PC-3 (cell line): ENCODE data around the gene MAGI1. TPM values are rescaled to one million over a fixed set of nuclear protein-coding genes. Genes with fewer than 3 reads are reported as not detected.

Source experiments
- ATAC-seq: fragments of 200-7000 bp; cut with Tn5 transposase; 2 replicates; pipeline ENCODE4 v1.9.1; 2020; ENCODE audit warnings: mild to moderate bottlenecking, moderate library complexity
- BruUV-seq: library from RNA; stranded (reverse); fragments of 400-500 nt; replicated peaks from 2 replicates; lab custom pipeline; 2021; lab: Mats Ljungman, UMichigan
- CTCF ChIA-PET: fragments of 300-600 bp; sonication (Branson Sonifier 250); formaldehyde crosslinking; loops from one replicate; lab custom pipeline; 2022; ENCODE audit warnings: antibody characterized with exemption; lab: Charles Lee
- POLR2A ChIA-PET: fragments of 300-600 bp; sonication (Branson Sonifier 250); formaldehyde crosslinking; loops from one replicate; lab custom pipeline; 2022; ENCODE audit warnings: antibody characterized with exemption; ENCODE audit not compliant: unreplicated experiment; lab: Charles Lee
- DNase-seq: peaks from one replicate; pipeline ENCODE4 v3.0.0-alpha.2; 2015
- H2AFZ ChIP-seq: fragments of 300-600 bp; sonication (generic); 2 replicates; pipeline ENCODE4 v1.6.0; 2016; ENCODE audit warnings: antibody characterized with exemption, low read length
- H3F3A ChIP-seq: fragments of 300-600 bp; sonication (generic); one replicate; pipeline ENCODE4 v1.6.0; 2017; ENCODE audit warnings: antibody characterized with exemption, low read length, control low read depth, mild to moderate bottlenecking; ENCODE audit not compliant: unreplicated experiment
- H3K27ac ChIP-seq: fragments of 300-600 bp; sonication (generic); 2 replicates; pipeline ENCODE4 v1.5.1; 2016; ENCODE audit warnings: mild to moderate bottlenecking, low read length
- H3K27me3 ChIP-seq: fragments of 300-600 bp; sonication (generic); 2 replicates; pipeline ENCODE4 v1.6.1; 2016; ENCODE audit warnings: low read length, mixed read lengths
- H3K36me3 ChIP-seq: fragments of 300-600 bp; sonication (generic); 2 replicates; pipeline ENCODE4 v1.6.1; 2016; ENCODE audit warnings: low read depth, mixed run types, low read length, mixed read lengths
- H3K4me1 ChIP-seq: fragments of 300-600 bp; sonication (generic); 2 replicates; pipeline ENCODE4 v1.5.1; 2016; ENCODE audit warnings: low read length; ENCODE audit not compliant: insufficient read depth
- H3K4me2 ChIP-seq: fragments of 300-600 bp; sonication (generic); 2 replicates; pipeline ENCODE4 v1.6.0; 2016; ENCODE audit warnings: low read length
- H3K4me3 ChIP-seq: fragments of 300-600 bp; sonication (generic); 2 replicates; pipeline ENCODE4 v1.5.1; 2016; ENCODE audit warnings: mild to moderate bottlenecking, low read length, mixed read lengths
- H3K79me2 ChIP-seq: fragments of 300-600 bp; sonication (generic); 2 replicates; pipeline ENCODE4 v1.6.1; 2017; ENCODE audit warnings: low read length, mixed read lengths
- H3K9ac ChIP-seq: fragments of 300-600 bp; sonication (generic); 2 replicates; pipeline ENCODE4 v1.6.0; 2016; ENCODE audit warnings: mild to moderate bottlenecking, low read length
- H3K9me2 ChIP-seq: fragments of 300-600 bp; sonication (generic); replicated peaks from 2 replicates; pipeline ENCODE4 v1.6.1; 2016; ENCODE audit warnings: mixed run types, low read length, mixed read lengths
- H3K9me3 ChIP-seq: fragments of 300-600 bp; sonication (generic); 2 replicates; pipeline ENCODE4 v1.6.1; 2016; ENCODE audit warnings: low read length, mixed read lengths
- H4K20me1 ChIP-seq: fragments of 300-600 bp; sonication (generic); 2 replicates; pipeline ENCODE4 v1.6.1; 2016; ENCODE audit warnings: low read length, mixed read lengths
- CTCF ChIP-seq: fragments of 300-600 bp; sonication (generic); conservative IDR thresholded peaks from 2 replicates; pipeline ENCODE4 v1.5.1; 2017; ENCODE audit warnings: antibody characterized with exemption, low read depth, mild to moderate bottlenecking, low read length
- EZH2 ChIP-seq: fragments of 300-600 bp; sonication (generic); IDR thresholded peaks from one replicate; pipeline ENCODE4 v1.6.1; 2017; ENCODE audit warnings: antibody characterized with exemption, mild to moderate bottlenecking, low read length; ENCODE audit not compliant: unreplicated experiment
- EZH2phosphoT487 ChIP-seq: fragments of 300-600 bp; sonication (generic); IDR thresholded peaks from 2 replicates; pipeline ENCODE4 v1.6.1; 2018; ENCODE audit warnings: mild to moderate bottlenecking, antibody characterized with exemption, low read length, borderline replicate concordance
- intact Hi-C: fragments of 100-400 bp; cut with micrococcal nuclease; formaldehyde crosslinking; loops from 2 replicates; pipeline ENCODE4 v1.9.0; 2023
- total RNA-seq: library from RNA; depleted of rRNA; stranded (reverse); fragments of >200 nt; gene quantifications from 2 replicates; pipeline ENCODE4 v1.2.3, GENCODE V29; 2014

Gene MAGI1
- total RNA-seq, 1 experiment from 2014 or later, result 8.9 TPM

GRCh38 chr3:66023229-66023628 is 15.5 kb downstream of the MAGI1 start:
- CTCF ChIA-PET, result no interaction called here
- no peaks in the 10 kb centered on the region for H3K9me3 ChIP-seq
- H3K9ac ChIP-seq, result no peak overlapping the region
- H4K20me1 ChIP-seq, result no peaks in the 10 kb centered on the region
- no peaks in the 10 kb centered on the region for H3K27me3 ChIP-seq
- H3K4me2 ChIP-seq, result no peak overlapping the region
- H3K9me2 ChIP-seq, result no peaks in the 10 kb centered on the region
- H3K4me1 ChIP-seq, result peaks cover 9% of the 10 kb centered on the region
- H3K27ac ChIP-seq, result no peak overlapping the region
- peaks cover 26% of the 10 kb centered on the region; the same call in 1 of the 2 replicates for H3K79me2 ChIP-seq
- POLR2A ChIA-PET, result no interaction called here
- intact Hi-C loops, result no loop called here
- H3F3A ChIP-seq, result no peaks in the 10 kb centered on the region
- no peak for ATAC-seq
- no TSS peak for BruUV-seq
- H3K36me3 ChIP-seq, result no peaks in the 10 kb centered on the region
- H3K4me3 ChIP-seq, result no peak overlapping the region
- no peak for DNase-seq
- no peak overlapping the region for H2AFZ ChIP-seq
- TF ChIP-seq EZH2phosphoT487, result no peak
- TF ChIP-seq CTCF, result no peak
- no peak for TF ChIP-seq EZH2

GRCh38 chr3:66021731-66022131 is 17.0 kb downstream of the MAGI1 start:
- Histone ChIP-seq H3K9me3 (no peaks in the 10 kb centered on the region), H3K4me1 (peaks cover 9% of the 10 kb centered on the region), H3K9me2 (no peaks in the 10 kb centered on the region), H3K4me2 (peak overlapping the region; percentile 78), H3K27me3 (no peaks in the 10 kb centered on the region), H3K27ac (peak overlapping the region; percentile 56), H3F3A (no peaks in the 10 kb centered on the region), H2AFZ (peak overlapping the region; percentile 71), H4K20me1 (no peaks in the 10 kb centered on the region), H3K9ac (0 out of 2 replicates have a peak overlapping the region, but pooled peaks have one; percentile 15), H3K36me3 (no peaks in the 10 kb centered on the region), H3K79me2 (peaks cover 26% of the 10 kb centered on the region; the same call in 1 of the 2 replicates), H3K4me3 (peak overlapping the region; percentile 71)
- DNase-seq (peak; percentile 67), ATAC-seq (peak; percentile 98)
- intact Hi-C loops, result no loop called here
- no TSS peak for BruUV-seq
- ChIA-PET CTCF (no interaction called here), POLR2A (no interaction called here)
- TF ChIP-seq EZH2 (no peak), EZH2phosphoT487 (no peak), CTCF (no peak)

- Histone ChIP-seq H3K9me3 (no peaks in the 10 kb centered on the region), H3K36me3 (no peaks in the 10 kb centered on the region), H3K27me3 (no peaks in the 10 kb centered on the region), H3K27ac (no peak overlapping the region), H3K79me2 (peaks cover 26% of the 10 kb centered on the region; the same call in 1 of the 2 replicates), H3K9me2 (no peaks in the 10 kb centered on the region), H3K4me3 (no peak overlapping the region), H3F3A (no peaks in the 10 kb centered on the region), H3K4me2 (no peak overlapping the region), H3K4me1 (peaks cover 9% of the 10 kb centered on the region), H2AFZ (no peak overlapping the region), H3K9ac (no peak overlapping the region), H4K20me1 (no peaks in the 10 kb centered on the region)
- intact Hi-C loops, result no loop called here
- no TSS peak for BruUV-seq
- POLR2A ChIA-PET, result interaction anchor here (0.6 kb wide), 1 partner anchor 9 kb away, joined by 3 read pairs; no protein-coding TSS in a partner anchor
- CTCF ChIA-PET, result no interaction called here
- TF ChIP-seq EZH2phosphoT487 (no peak), CTCF (no peak), EZH2 (no peak)
- no peak for DNase-seq
- no peak for ATAC-seq
Measured at GRCh38 chr3:66019896-66020295, 18.8 kb downstream of the MAGI1 start.
